Measurements from ENCODE around the gene USP31.

DNA sequence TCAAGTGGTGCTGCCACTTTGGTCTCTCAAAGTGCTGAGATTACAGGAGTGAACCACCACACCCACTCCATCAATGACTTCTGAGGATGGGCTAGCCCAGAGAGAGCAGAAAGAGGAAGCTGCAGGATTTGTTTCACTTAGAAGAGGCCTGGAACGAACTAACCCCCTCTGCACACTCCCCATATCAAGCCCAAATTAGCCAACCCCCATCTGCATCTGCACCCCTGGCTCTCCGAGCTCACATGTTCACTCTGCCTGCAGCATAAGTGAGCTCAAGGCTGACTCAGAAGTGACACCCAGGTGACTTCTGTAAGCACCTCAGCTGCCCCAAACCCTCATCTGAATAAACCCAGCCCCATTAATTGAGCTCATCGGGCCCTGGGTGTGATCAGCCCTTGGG lies 38.1 kb upstream of the USP31 start:
- TF ChIP-seq, protein P1, sequence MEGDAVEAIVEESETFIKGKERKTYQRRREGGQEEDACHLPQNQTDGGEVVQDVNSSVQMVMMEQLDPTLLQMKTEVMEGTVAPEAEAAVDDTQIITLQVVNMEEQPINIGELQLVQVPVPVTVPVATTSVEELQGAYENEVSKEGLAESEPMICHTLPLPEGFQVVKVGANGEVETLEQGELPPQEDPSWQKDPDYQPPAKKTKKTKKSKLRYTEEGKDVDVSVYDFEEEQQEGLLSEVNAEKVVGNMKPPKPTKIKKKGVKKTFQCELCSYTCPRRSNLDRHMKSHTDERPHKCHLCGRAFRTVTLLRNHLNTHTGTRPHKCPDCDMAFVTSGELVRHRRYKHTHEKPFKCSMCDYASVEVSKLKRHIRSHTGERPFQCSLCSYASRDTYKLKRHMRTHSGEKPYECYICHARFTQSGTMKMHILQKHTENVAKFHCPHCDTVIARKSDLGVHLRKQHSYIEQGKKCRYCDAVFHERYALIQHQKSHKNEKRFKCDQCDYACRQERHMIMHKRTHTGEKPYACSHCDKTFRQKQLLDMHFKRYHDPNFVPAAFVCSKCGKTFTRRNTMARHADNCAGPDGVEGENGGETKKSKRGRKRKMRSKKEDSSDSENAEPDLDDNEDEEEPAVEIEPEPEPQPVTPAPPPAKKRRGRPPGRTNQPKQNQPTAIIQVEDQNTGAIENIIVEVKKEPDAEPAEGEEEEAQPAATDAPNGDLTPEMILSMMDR (IDR thresholded peaks at IDR 0.05) = no peak
- TF ChIP-seq POLR2A (IDR thresholded peaks at IDR 0.05) = no peak

All from esophagus squamous epithelium (tissue), 4 donors.